Esophagus squamous epithelium (tissue), 5 donors: ENCODE measurements around the gene MAP1A. TPM values are rescaled to one million over a fixed set of nuclear protein-coding genes. Genes with fewer than 3 reads are reported as not detected.

Experiments
- DNase-seq: peaks from one replicate; lab custom pipeline; 2025; lab: John Stamatoyannopoulos, UW
- H3K27ac ChIP-seq, 4 donors: fragments of 200-600 bp; sonication (generic); one replicate each; pipeline ENCODE4 v1.5.1; 2016 to 2019; ENCODE audit warnings: mild to moderate bottlenecking in 1 of 4
- H3K27me3 ChIP-seq, 4 donors: fragments of 200-600 bp; sonication (generic); 1 replicate in 3 of 4; 2 replicates in 1 of 4; pipeline versions ENCODE4 v1.5.1 to v1.6.0; 2017 to 2021; ENCODE audit warnings: antibody characterized with exemption in 1 of 4
- H3K36me3 ChIP-seq, 3 donors: fragments of 200-600 bp; sonication (generic); one replicate each; pipeline ENCODE4 v1.5.1; 2016 to 2019
- H3K4me1 ChIP-seq, 3 donors: fragments of 200-600 bp; sonication (generic); one replicate each; pipeline ENCODE4 v1.5.1; 2017 to 2019
- H3K4me3 ChIP-seq, 4 donors: fragments of 200-600 bp; sonication (generic); 1 replicate in 3 of 4; 2 replicates in 1 of 4; pipeline ENCODE4 v1.5.1; 2016 to 2019; ENCODE audit warnings: mild to moderate bottlenecking in 2 of 4, moderate library complexity in 1 of 4
- H3K9me3 ChIP-seq, 3 donors: fragments of 200-600 bp; sonication (generic); one replicate each; pipeline ENCODE4 v1.5.1; 2016 to 2019
- POLR2A ChIP-seq, 4 donors: fragments of 450-650 bp; IDR thresholded peaks; one replicate each; pipeline ENCODE4 v1.6.1; 2017; ENCODE audit warnings: antibody characterized with exemption in 4 of 4, mild to moderate bottlenecking in 4 of 4, moderate library complexity in 3 of 4
- WGBS, 2 donors: methylation state at CpG; one replicate each; pipeline ENCODE4 v1.1.5; 2018; 5-methylcytosine and 5-hydroxymethylcytosine counted together
- intact Hi-C: fragments of 100-400 bp; cut with DNase I; formaldehyde crosslinking; loops from one replicate; pipeline ENCODE4 v1.15.0; 2022
- total RNA-seq, 4 donors: library from RNA; depleted of rRNA; stranded (reverse); fragments of >200 nt; gene quantifications; one replicate each; pipeline ENCODE4 v1.1.0, GENCODE V29; 2016
- TF ChIP-seq, protein P1 (sequence below), 6 experiments: fragments of 450-650 bp in 4 of 6; fragments of 200-600 bp in 2 of 6; sonication (generic) in 2 of 6; IDR thresholded peaks; one replicate each; pipeline ENCODE4 v1.5.1; 2016 to 2019; ENCODE audit warnings: antibody characterized with exemption in 6 of 6, mild to moderate bottlenecking in 4 of 6, moderate library complexity in 4 of 6
- donor health status: DM: yes; HTN: yes; CAD: no.

MAP1A gene
- total RNA-seq, 4 donors from 2014 or later = 0.53 to 5.9 (median 2.3) TPM

DNA sequence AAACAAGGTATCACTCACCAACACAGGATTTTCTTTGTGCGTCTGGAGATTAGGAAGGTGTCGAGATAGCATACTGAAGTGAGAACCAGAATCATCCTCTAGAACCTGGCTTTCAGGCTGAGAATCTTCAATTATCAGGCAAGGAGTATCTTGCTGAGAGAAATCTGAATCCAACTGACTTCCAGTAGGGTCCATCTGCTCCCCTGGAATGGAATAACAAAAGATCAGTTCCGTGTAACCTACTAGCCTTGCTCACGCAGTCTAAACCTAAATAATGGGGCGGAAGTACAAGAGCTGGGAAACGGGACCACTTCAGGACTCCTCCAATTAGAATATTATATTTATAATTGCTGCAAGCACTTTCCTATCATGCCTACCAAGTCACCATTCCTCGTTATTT lies 25.1 kb upstream of the MAP1A start:
- H3K4me3 ChIP-seq = peak overlapping the region; percentile 67 to 83 (median 76)
- no peak for DNase-seq
- H3K4me1 ChIP-seq = peaks cover 11 to 29% (median 12%) of the 10 kb centered on the region in 3 donors
- H3K27ac ChIP-seq = peak overlapping the region; percentile 81 to 89 (median 86)
- H3K27me3 ChIP-seq = no peaks in the 10 kb centered on the region
- intact Hi-C loops = no loop called here
- TF ChIP-seq, protein P1, sequence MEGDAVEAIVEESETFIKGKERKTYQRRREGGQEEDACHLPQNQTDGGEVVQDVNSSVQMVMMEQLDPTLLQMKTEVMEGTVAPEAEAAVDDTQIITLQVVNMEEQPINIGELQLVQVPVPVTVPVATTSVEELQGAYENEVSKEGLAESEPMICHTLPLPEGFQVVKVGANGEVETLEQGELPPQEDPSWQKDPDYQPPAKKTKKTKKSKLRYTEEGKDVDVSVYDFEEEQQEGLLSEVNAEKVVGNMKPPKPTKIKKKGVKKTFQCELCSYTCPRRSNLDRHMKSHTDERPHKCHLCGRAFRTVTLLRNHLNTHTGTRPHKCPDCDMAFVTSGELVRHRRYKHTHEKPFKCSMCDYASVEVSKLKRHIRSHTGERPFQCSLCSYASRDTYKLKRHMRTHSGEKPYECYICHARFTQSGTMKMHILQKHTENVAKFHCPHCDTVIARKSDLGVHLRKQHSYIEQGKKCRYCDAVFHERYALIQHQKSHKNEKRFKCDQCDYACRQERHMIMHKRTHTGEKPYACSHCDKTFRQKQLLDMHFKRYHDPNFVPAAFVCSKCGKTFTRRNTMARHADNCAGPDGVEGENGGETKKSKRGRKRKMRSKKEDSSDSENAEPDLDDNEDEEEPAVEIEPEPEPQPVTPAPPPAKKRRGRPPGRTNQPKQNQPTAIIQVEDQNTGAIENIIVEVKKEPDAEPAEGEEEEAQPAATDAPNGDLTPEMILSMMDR (IDR thresholded peaks at IDR 0.05) = no peak
- no peak for TF ChIP-seq POLR2A (IDR thresholded peaks at IDR 0.05)
- WGBS, 2 donors = 9 to 10% methylated on average over 7 of the region's 7 CpGs
- no peaks in the 10 kb centered on the region for H3K9me3 ChIP-seq
- H3K36me3 ChIP-seq = peaks cover 0 to 41% (median 0%) of the 10 kb centered on the region in 3 donors

GRCh38 chr15:43492673-43493601 lies 24.5 kb upstream of the MAP1A start, which contains the start of gene TP53BP1:
Gene TP53BP1 (minus strand): TSS chr15:43493156. CDS start chr15:43493043, 113 bp downstream.
- DNase-seq = peak; percentile 91
- H3K4me3 ChIP-seq = peak within 1 kb of the TSS; percentile 67 to 83 (median 76)
- intact Hi-C loops = no loop called here
- H3K36me3 ChIP-seq = peaks cover 0 to 34% (median 0%) of the 10 kb centered on the region in 3 donors
- H3K9me3 ChIP-seq = no peaks in the 10 kb centered on the region
- WGBS, 2 donors = 1 to 2% methylated on average over 35 to 51 of the region's 54 CpGs
- peaks cover 11 to 29% (median 12%) of the 10 kb centered on the region in 3 donors for H3K4me1 ChIP-seq
- no peaks in the 10 kb centered on the region for H3K27me3 ChIP-seq
- H3K27ac ChIP-seq = peak within 1 kb of the TSS; percentile 81 to 89 (median 86)
- peak in 1 of 4 donors; percentile 48 for TF ChIP-seq POLR2A (IDR thresholded peaks at IDR 0.05)
- TF ChIP-seq, protein P1 (IDR thresholded peaks at IDR 0.05) = no peak

DNA sequence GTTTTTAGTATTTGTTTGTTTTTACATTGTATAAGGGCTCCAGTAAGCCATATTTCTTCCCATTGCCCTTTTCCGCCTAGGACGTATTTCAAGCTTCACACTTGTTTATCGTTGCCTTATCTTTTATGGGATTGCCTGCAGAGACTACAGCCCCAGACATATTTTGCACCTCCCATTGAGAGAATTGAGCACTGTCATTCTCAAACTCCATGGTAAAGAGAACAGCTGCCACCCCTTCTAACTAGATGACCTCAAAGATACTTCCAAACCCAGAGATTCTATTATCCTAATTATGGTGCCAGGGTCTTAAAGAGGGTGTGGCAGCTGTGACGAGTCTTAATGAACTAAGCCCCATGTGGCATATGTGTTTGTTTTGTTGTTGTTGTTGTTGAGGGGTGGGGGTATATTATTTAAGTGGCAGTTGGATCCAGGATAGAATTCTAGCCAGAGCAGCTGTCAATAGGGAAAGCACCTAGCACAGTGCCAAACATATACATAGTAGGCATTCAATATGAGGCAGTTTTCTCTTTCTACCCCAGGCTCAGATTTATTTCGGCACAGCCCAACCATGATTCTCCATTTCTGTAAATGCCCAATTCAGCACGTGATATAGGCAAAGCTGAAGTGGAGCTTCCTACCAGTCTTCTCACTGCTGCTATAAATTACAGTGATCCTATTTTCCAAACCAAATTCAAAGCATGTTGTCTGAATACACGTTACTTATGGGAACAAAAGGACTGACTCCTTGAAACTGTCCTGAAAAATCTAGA lies 23.5 kb upstream of the MAP1A start:
- Histone ChIP-seq H3K4me1 (peaks cover 11 to 27% (median 12%) of the 10 kb centered on the region in 3 donors), H3K4me3 (peak overlapping the region; percentile 67 to 83 (median 76)), H3K27me3 (no peaks in the 10 kb centered on the region), H3K27ac (peak overlapping the region in 3 of 4 donors; percentile 81 to 89 (median 87)), H3K36me3 (peaks cover 0 to 25% (median 0%) of the 10 kb centered on the region in 3 donors), H3K9me3 (no peaks in the 10 kb centered on the region)
- intact Hi-C loops = no loop called here
- 63 to 81% methylated on average over 7 of the region's 7 CpGs for WGBS, 2 donors
- TF ChIP-seq, protein P1 (IDR thresholded peaks at IDR 0.05) = no peak
- TF ChIP-seq POLR2A (IDR thresholded peaks at IDR 0.05) = no peak
- no peak for DNase-seq

GRCh38 chr15:43498990-43499389 lies 18.4 kb upstream of the MAP1A start:
- WGBS, 2 donors = 75 to 84% methylated on average over 3 of the region's 3 CpGs
- no peaks in the 10 kb centered on the region for H3K27me3 ChIP-seq
- H3K4me1 ChIP-seq = peaks cover 0 to 4% (median 0%) of the 10 kb centered on the region in 3 donors
- no peak overlapping the region for H3K4me3 ChIP-seq
- no peak overlapping the region for H3K27ac ChIP-seq
- H3K36me3 ChIP-seq = no peaks in the 10 kb centered on the region
- no peaks in the 10 kb centered on the region for H3K9me3 ChIP-seq
- intact Hi-C loops = no loop called here
- TF ChIP-seq, protein P1 (IDR thresholded peaks at IDR 0.05) = no peak
- no peak for TF ChIP-seq POLR2A (IDR thresholded peaks at IDR 0.05)
- DNase-seq = no peak
